GM19463 (cell line): ENCODE results near the gene SCNN1A.

Experiments
- ATAC-seq: cut with Tn5 transposase; IDR thresholded peaks from one replicate; pipeline ENCODE4 v1.9.1; 2021; ENCODE audit warnings: mild to moderate bottlenecking, moderate library complexity; ENCODE audit not compliant: unreplicated experiment

The SCNN1A gene

DNA sequence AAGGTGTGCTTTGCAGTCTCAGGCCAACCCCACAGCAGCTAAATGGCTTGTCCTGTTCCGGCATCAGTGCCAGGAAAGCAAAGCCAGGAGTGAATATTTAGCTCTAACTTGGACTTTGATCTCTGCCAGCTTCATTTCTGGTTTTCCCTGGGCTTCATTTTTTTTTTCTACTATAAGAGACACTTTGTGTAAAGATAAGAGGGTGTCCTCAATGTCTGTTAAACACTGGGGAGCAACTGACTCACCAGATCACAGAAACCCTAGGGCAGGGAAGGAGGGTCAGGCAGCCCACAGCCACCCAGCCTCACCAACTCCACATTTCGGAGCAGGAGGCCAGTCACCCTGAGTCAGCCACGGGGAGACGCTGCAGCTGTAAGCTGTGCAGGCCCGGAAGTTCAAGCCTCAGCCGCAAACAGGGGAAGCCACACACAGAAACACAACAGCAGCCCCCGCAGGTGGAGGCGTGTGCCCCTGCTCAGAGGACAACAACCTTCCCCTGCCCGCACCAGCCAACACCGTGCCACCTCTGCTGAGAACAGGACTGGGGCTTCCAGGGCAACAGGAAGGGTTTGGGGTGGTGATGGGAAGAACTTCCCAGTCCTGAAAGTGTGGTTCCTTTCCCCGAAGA, 39.8 kb downstream of the SCNN1A start:
- ATAC-seq, result peak; percentile 77

GRCh38 chr12:6334940-6335450, 40.4 kb downstream of the SCNN1A start:
- no peak for ATAC-seq

DNA sequence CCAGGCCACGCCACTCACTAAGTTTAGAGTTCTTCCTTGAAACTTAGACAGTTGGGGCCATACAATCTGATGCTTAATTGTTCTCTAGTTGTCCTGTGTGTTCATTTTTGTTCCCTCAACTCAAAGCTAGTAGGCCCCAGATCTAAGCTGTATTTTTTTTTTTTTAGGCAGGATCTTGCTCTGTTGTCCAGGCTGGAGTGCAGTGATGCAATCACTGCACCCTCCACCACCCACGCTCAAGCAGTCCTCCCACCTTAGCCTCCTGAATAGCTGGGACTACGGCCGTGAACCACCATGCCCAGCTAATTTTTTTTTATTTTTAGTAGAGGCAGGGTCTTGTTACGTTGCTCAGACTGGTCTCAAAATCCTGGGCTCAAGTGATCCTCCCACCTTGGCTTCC, 41.0 kb downstream of the SCNN1A start:
- ATAC-seq, result no peak

- ATAC-seq, result no peak
These were observed 41.8 kb downstream of the SCNN1A start for GRCh38 chr12:6333566-6333965.

DNA sequence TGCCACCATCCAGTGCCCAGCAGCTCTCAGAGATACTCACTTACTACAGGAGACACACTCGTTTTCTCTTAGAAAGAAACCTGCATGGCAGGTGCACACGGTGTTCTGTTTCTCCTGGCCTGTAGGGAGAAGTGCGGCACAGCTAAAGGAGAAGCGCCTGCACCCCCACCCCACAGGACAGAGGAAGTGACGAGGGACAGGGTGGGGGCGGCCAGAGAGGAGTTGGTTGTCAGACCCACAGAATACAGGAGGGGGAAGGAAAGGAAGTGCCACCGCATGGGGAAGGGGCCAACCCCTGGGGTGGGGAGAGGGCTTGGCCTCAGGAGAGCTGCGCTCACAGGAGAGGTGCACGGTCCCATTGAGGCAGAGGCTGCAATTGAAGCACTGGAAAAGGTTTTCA, 42.3 kb downstream of the SCNN1A start:
- ATAC-seq, result no peak

DNA sequence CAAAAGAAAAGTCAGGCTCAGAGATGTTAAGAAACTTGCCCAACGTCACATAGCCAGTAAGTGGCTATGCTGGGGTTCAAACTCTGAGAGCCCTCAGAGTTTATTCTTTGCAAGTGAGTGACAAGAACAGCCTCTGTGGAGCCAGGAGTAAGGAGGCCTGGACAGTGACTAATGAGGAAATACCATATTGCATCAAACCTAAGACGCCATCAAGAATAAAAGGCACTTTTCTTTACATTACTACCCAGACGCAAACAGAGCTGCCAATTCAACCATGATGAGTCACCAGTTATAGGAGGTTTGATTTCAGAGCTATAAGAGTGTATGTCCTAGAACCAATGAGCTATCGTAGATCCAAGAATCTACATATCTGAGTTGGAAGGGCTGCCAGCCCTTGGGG, 42.9 kb downstream of the SCNN1A start:
- ATAC-seq, result no peak

- no peak for ATAC-seq
These were observed 44.2 kb downstream of the SCNN1A start for GRCh38 chr12:6330999-6331714.

- ATAC-seq, result peak; percentile 63
These were observed 45.2 kb downstream of the SCNN1A start for GRCh38 chr12:6330192-6330591.

DNA sequence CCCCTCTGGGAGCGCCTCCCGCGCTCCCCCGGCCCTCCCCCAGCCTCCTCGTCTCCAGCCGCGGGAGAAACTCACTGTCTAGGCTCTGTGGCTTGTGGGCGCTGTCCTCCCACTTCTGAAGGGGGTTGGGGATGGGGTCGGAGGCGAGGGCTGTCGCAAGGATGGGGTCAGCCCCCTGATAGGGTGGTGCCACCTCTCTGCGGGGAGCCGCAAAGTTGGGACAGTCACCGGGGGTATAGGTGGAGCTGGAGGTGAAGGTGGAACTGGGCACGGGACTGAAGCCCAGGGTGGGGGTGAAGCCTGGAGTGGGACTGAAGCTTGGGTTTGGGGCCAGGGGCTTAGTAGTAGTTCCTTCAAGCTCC, 45.7 kb downstream of the SCNN1A start:
- ATAC-seq, result no peak

- ATAC-seq, result no peak
These were observed 46.2 kb downstream of the SCNN1A start for GRCh38 chr12:6328945-6329702.

DNA sequence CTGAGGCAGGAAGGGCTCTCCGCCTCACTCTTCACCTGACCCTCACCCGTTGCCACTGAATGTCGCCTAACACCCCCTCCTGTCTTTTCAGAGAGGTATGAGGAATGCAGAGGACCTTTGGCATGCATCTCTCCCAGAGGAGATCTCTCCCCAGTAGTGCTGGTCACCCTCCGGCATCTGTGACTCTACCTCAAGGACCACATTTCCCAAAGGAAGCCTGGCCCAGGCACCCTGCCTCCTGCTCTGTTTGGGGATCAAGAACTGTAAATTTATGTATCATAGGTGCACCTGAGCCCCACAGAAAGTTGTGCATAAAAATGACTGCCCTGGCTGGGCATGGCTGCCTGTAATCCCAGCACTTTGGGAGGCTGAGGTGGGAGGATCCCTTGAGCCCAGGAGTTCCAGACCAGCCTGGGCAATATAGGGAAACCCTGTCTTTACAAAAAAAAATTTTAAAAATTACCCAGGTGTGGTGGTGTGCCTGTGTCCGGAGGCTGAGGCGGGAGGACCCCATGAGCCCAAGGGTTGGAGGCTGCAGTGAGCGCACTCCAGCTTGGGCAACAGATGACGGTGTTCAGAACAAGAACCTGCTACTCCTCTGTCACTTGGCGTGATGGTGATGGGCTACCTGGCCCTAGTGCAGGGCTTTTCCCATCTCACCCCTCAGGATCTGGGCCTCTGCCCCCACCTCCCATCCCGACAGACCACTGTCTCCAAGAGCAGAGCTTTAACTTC, 47.2 kb downstream of the SCNN1A start:
- no peak for ATAC-seq

DNA sequence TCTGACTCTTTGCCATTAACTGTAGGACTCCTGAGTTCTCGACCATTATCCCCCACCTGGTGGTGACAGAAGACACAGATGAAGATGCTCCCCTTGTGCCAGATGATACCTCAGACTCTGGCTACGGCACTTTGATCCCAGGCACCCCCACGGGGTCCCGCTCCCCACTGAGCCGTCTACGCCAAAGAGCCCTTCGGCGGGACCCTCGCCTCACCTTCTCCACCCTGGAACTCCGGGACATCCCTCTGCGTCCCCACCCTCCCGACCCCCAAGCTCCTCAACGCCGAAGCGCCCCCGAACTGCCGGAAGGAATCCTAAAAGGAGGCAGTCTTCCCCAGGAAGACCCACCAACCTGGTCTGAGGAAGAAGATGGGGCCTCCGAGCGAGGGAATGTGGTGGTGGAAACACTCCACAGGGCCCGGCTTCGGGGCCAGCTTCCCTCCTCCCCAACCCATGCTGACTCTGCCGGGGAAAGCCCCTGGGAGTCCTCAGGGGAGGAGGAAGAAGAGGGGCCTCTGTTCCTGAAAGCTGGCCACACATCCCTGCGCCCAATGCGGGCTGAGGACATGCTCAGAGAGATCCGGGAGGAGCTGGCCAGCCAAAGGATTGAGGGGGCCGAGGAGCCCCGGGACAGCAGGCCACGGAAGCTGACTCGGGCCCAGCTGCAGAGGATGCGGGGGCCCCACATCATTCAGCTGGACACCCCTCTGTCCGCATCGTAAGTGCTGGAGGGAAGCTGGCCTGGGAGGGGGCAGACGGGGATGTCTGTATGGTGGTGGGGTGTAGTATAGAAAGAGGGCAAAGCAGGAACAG, 47.9 kb downstream of the SCNN1A start:
- ATAC-seq, result no peak

DNA sequence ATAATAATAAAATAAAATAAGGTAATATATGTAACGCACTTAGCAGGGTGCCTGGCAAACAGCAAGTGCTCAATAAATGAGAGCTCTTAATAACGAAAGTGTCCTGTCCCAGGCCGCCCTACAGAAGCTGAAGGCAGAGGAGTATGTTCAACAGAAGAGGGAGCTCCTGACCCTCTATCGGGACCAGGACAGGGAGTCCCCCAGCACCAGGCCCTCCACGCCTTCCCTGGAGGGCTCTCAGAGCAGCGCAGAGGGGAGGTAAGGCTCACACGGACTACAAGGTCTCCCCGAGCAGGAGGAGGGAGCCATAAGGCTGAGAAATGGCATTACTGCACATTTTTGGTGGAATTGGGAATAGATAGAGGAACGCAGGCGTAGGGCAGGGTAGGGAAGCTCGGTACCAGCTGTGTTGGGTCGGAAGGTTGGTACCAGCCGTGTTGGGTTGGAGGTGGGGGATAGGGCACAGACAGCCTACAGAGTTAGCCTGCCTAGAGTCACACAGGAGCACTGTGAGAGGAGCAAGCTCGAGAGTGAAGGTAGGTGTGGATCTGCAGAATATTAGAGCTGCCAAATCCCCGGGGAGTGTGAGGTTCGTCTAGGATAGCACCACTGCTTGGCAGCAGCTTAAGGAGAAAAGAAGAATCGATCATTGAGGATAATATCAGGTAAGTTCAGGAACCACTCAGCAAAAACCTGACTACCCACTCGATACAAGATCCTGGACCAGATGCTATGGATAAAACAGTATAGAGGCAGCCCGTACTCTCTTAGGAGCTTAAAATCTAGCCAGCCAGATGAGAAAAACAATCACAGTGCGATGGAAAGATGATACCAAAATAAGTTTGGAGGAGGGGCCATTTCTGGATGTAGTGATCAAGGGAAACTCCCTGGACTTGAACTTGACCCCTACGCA, 48.8 kb downstream of the SCNN1A start:
- no peak for ATAC-seq

DNA sequence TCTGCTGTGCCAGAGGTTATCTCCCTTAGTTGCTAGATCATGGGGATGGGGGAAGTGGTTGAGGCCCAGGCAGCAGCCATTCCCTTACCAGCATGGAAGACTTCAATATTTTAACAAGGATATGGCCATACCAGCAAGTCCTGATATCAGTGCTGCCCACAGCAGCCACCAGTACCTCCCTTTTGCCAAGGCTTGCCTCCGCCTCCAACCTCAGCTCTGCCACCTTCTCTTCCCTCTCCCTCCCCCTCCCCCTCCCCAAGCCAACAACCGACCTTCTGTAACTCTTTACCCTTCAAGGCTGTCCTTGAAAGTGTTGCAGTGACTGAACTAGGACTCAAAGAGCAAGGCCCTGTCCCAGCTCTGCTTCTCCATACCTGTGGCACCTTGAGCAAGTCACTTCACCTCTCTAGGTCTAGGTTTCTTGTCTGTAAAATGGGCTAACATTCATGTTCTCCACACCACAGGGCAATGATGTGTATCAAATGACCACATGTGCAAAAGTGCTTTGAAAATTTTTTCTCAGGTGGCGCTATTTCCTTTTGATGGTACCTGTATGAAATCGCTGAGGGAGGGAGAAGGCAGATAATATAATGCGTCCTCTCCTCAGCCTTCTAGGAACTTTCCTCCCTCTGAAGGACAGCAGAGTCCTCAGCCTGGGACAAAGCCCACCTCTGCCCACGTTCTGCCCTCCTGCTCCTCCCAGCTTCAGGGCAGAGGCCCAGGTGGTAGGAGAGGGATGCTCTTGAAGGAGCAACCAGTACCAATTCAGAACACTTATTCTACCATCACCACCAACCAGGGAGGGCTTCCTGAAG, 50.2 kb downstream of the SCNN1A start:
- ATAC-seq, result no peak

- ATAC-seq, result no peak
These were observed 51.2 kb downstream of the SCNN1A start for GRCh38 chr12:6323995-6324711.

DNA sequence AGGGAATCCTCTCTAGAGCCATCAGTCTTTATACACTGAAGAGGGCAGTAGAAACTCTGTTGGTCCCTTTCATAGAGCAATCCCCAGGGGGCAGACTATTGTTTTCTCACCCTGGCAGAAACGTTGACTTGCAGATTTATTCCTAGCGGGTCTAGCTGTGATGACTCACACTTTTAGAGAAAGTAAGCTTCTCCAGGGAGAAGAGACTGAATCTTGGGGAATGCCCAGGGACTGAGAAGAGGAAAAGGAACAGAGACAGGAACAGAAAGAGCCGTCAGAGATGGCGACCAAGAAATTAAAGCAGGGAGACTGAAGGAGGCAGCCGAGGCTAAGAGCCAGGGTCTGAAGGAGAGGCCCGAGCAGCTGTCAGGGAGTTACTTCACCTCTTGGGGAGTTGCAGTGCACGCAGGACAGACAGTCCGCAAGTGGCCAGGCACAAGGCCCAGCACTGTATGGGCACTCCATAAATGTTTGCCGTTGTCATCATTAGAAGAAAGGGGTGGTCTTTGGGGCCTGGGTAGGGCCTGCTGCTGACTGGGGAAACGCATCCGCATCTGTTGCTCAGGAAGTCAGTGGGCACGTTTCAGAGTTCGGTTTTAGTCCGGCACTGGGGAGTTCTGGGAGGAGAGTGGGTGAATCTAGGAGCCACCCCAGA, 51.9 kb downstream of the SCNN1A start:
- peak; percentile 63 for ATAC-seq

GRCh38 chr12:6322969-6323339, 52.4 kb downstream of the SCNN1A start:
- ATAC-seq, result peak; percentile 20
